ENCODE data around the gene RPTOR.
A peak's percentile ranks its signal among the peaks of the same experiment; 100 is the strongest.

RPTOR gene

GRCh38 chr17:80983545-80983944 lies 438.9 kb downstream of the RPTOR start:
- Mint-ChIP-seq H3K4me3 (no peak overlapping the region), H3K27me3 (peaks cover 25% of the 10 kb centered on the region), H3K4me1 (peaks cover 10% of the 10 kb centered on the region), H3K27ac (ENCODE audit: low read depth) (no peak overlapping the region), H3K36me3 (ENCODE audit: insufficient read depth) (no peaks in the 10 kb centered on the region), H3K9me3 (no peaks in the 10 kb centered on the region)
- ATAC-seq (replicated peaks; ENCODE audit: extremely low read depth, poor library complexity, severe bottlenecking) (no peak), DNase-seq (ENCODE audit: low spot score in 2 of 2) (no peak)

- H3K27me3 Mint-ChIP-seq = peaks cover 24% of the 10 kb centered on the region
- ATAC-seq (replicated peaks; ENCODE audit: extremely low read depth, poor library complexity, severe bottlenecking) = no peak
- H3K4me3 Mint-ChIP-seq = no peak overlapping the region
- H3K9me3 Mint-ChIP-seq = no peaks in the 10 kb centered on the region
- no peaks in the 10 kb centered on the region for H3K36me3 Mint-ChIP-seq (ENCODE audit: insufficient read depth)
- no peak overlapping the region for H3K27ac Mint-ChIP-seq (ENCODE audit: low read depth)
- peaks cover 17% of the 10 kb centered on the region for H3K4me1 Mint-ChIP-seq
- DNase-seq (ENCODE audit: low spot score in 2 of 2) = no peak
Observed at GRCh38 chr17:80984749-80985148, 440.1 kb downstream of the RPTOR start.

GRCh38 chr17:80986046-80986445 lies 441.4 kb downstream of the RPTOR start:
- Mint-ChIP-seq H3K27me3 (peaks cover 11% of the 10 kb centered on the region), H3K27ac (ENCODE audit: low read depth) (no peak overlapping the region), H3K4me3 (no peak overlapping the region), H3K9me3 (no peaks in the 10 kb centered on the region), H3K36me3 (ENCODE audit: insufficient read depth) (peaks cover 2% of the 10 kb centered on the region), H3K4me1 (peaks cover 12% of the 10 kb centered on the region)
- DNase-seq (ENCODE audit: low spot score in 2 of 2) (no peak), ATAC-seq (replicated peaks; ENCODE audit: extremely low read depth, poor library complexity, severe bottlenecking) (no peak)

- DNase-seq (ENCODE audit: low spot score in 2 of 2) = no peak
- Mint-ChIP-seq H3K36me3 (ENCODE audit: insufficient read depth) (peaks cover 6% of the 10 kb centered on the region), H3K27ac (ENCODE audit: low read depth) (no peak overlapping the region), H3K4me3 (no peak overlapping the region), H3K9me3 (no peaks in the 10 kb centered on the region), H3K27me3 (peaks cover 9% of the 10 kb centered on the region), H3K4me1 (peaks cover 12% of the 10 kb centered on the region)
- no peak for ATAC-seq (replicated peaks; ENCODE audit: extremely low read depth, poor library complexity, severe bottlenecking)
Observed at GRCh38 chr17:80986816-80987475, 442.3 kb downstream of the RPTOR start.

- Mint-ChIP-seq H3K9me3 (no peaks in the 10 kb centered on the region), H3K27me3 (peaks cover 4% of the 10 kb centered on the region), H3K36me3 (ENCODE audit: insufficient read depth) (peaks cover 8% of the 10 kb centered on the region), H3K27ac (ENCODE audit: low read depth) (no peak overlapping the region), H3K4me1 (peaks cover 17% of the 10 kb centered on the region), H3K4me3 (no peak overlapping the region)
- no peak for DNase-seq (ENCODE audit: low spot score in 2 of 2)
- ATAC-seq (replicated peaks; ENCODE audit: extremely low read depth, poor library complexity, severe bottlenecking) = no peak
Observed at GRCh38 chr17:80987941-80988461, 443.4 kb downstream of the RPTOR start.

- peak overlapping the region; percentile 79 for H3K4me3 Mint-ChIP-seq
- no peaks in the 10 kb centered on the region for H3K9me3 Mint-ChIP-seq
- H3K27ac Mint-ChIP-seq (ENCODE audit: low read depth) = no peak overlapping the region
- no peaks in the 10 kb centered on the region for H3K27me3 Mint-ChIP-seq
- no peak for ATAC-seq (replicated peaks; ENCODE audit: extremely low read depth, poor library complexity, severe bottlenecking)
- DNase-seq (ENCODE audit: low spot score in 2 of 2) = no peak
- H3K36me3 Mint-ChIP-seq (ENCODE audit: insufficient read depth) = peaks cover 10% of the 10 kb centered on the region
- H3K4me1 Mint-ChIP-seq = peaks cover 24% of the 10 kb centered on the region
Observed at GRCh38 chr17:80989586-80989913, 444.9 kb downstream of the RPTOR start.

- H3K27ac Mint-ChIP-seq (ENCODE audit: low read depth) = peak overlapping the region; percentile 88
- H3K36me3 Mint-ChIP-seq (ENCODE audit: insufficient read depth) = peaks cover 13% of the 10 kb centered on the region
- H3K9me3 Mint-ChIP-seq = no peaks in the 10 kb centered on the region
- H3K4me3 Mint-ChIP-seq = peak overlapping the region; percentile 79
- ATAC-seq (replicated peaks; ENCODE audit: extremely low read depth, poor library complexity, severe bottlenecking) = peak; percentile 42
- no peaks in the 10 kb centered on the region for H3K27me3 Mint-ChIP-seq
- no peak for DNase-seq (ENCODE audit: low spot score in 2 of 2)
- peaks cover 24% of the 10 kb centered on the region for H3K4me1 Mint-ChIP-seq
Observed at GRCh38 chr17:80990921-80991644, 446.4 kb downstream of the RPTOR start.

GRCh38 chr17:80991645-80992076 lies 447.0 kb downstream of the RPTOR start, which contains the start of gene CHMP6:
Gene CHMP6, plus strand, starts transcription at chr17:80991841. Its CDS starts 78 bp downstream, at chr17:80991919.
- peak; percentile 53 for ATAC-seq (replicated peaks; ENCODE audit: extremely low read depth, poor library complexity, severe bottlenecking)
- no peaks in the 10 kb centered on the region for H3K27me3 Mint-ChIP-seq
- H3K27ac Mint-ChIP-seq (ENCODE audit: low read depth) = peak within 1 kb of the TSS; percentile 88
- peak within 1 kb of the TSS; percentile 79 for H3K4me3 Mint-ChIP-seq
- no peaks in the 10 kb centered on the region for H3K9me3 Mint-ChIP-seq
- H3K4me1 Mint-ChIP-seq = peaks cover 24% of the 10 kb centered on the region
- DNase-seq (ENCODE audit: low spot score in 2 of 2) = peak; percentile 56
- H3K36me3 Mint-ChIP-seq (ENCODE audit: insufficient read depth) = peaks cover 13% of the 10 kb centered on the region

GRCh38 chr17:80992077-80992947 lies 447.7 kb downstream of the RPTOR start:
- peak overlapping the region; percentile 59 for H3K27ac Mint-ChIP-seq (ENCODE audit: low read depth)
- H3K9me3 Mint-ChIP-seq = no peaks in the 10 kb centered on the region
- peaks cover 13% of the 10 kb centered on the region for H3K36me3 Mint-ChIP-seq (ENCODE audit: insufficient read depth)
- peak overlapping the region; percentile 79 for H3K4me3 Mint-ChIP-seq
- no peaks in the 10 kb centered on the region for H3K27me3 Mint-ChIP-seq
- H3K4me1 Mint-ChIP-seq = peaks cover 24% of the 10 kb centered on the region
- ATAC-seq (replicated peaks; ENCODE audit: extremely low read depth, poor library complexity, severe bottlenecking) (no peak), DNase-seq (ENCODE audit: low spot score in 2 of 2) (no peak)

GRCh38 chr17:80992948-80993624 lies 448.4 kb downstream of the RPTOR start:
- DNase-seq (ENCODE audit: low spot score in 2 of 2) (no peak), ATAC-seq (replicated peaks; ENCODE audit: extremely low read depth, poor library complexity, severe bottlenecking) (no peak)
- Mint-ChIP-seq H3K4me3 (peak overlapping the region; percentile 74), H3K27me3 (no peaks in the 10 kb centered on the region), H3K9me3 (no peaks in the 10 kb centered on the region), H3K36me3 (ENCODE audit: insufficient read depth) (peaks cover 16% of the 10 kb centered on the region), H3K4me1 (peaks cover 24% of the 10 kb centered on the region), H3K27ac (ENCODE audit: low read depth) (peak overlapping the region; percentile 59)

GRCh38 chr17:80995131-80995530 lies 450.5 kb downstream of the RPTOR start:
- no peaks in the 10 kb centered on the region for H3K27me3 Mint-ChIP-seq
- H3K9me3 Mint-ChIP-seq = no peaks in the 10 kb centered on the region
- no peak for ATAC-seq (replicated peaks; ENCODE audit: extremely low read depth, poor library complexity, severe bottlenecking)
- no peak overlapping the region for H3K27ac Mint-ChIP-seq (ENCODE audit: low read depth)
- H3K36me3 Mint-ChIP-seq (ENCODE audit: insufficient read depth) = peaks cover 16% of the 10 kb centered on the region
- H3K4me3 Mint-ChIP-seq = no peak overlapping the region
- DNase-seq (ENCODE audit: low spot score in 2 of 2) = no peak
- peaks cover 22% of the 10 kb centered on the region for H3K4me1 Mint-ChIP-seq

All from central memory CD8-positive, alpha-beta T cell (primary cell).